ENCODE measurements around the gene OTOP2.

The OTOP2 gene

GRCh38 chr17:74930535-74931036, 6.5 kb downstream of the OTOP2 start:
- no peak for TF ChIP-seq CTCF (IDR thresholded peaks at IDR 0.05; ENCODE audit: insufficient read depth, missing control alignments)
- FAIRE-seq, result no peak
- no peak for DNase-seq (ENCODE audit: insufficient read length, low spot score)

- FAIRE-seq, result no peak
- no peak for DNase-seq (ENCODE audit: insufficient read length, low spot score)
- TF ChIP-seq CTCF (IDR thresholded peaks at IDR 0.05; ENCODE audit: insufficient read depth, missing control alignments), result no peak
Measured at GRCh38 chr17:74935048-74935447, 11.0 kb downstream of the OTOP2 start.

GRCh38 chr17:74935585-74936469, 11.8 kb downstream of the OTOP2 start, which contains the start of gene OTOP3:
OTOP3 (plus strand) TSS chr17:74935898; CDS start chr17:74935922, 24 bp downstream.
- FAIRE-seq (no peak), DNase-seq (ENCODE audit: insufficient read length, low spot score) (peak; percentile 96)
- TF ChIP-seq CTCF (IDR thresholded peaks at IDR 0.05; ENCODE audit: insufficient read depth, missing control alignments), result no peak

GRCh38 chr17:74936470-74936799, 12.4 kb downstream of the OTOP2 start:
- TF ChIP-seq CTCF (IDR thresholded peaks at IDR 0.05; ENCODE audit: insufficient read depth, missing control alignments), result no peak
- FAIRE-seq (no peak), DNase-seq (ENCODE audit: insufficient read length, low spot score) (no peak)

GRCh38 chr17:74937064-74938051, 13.3 kb downstream of the OTOP2 start:
- TF ChIP-seq CTCF (IDR thresholded peaks at IDR 0.05; ENCODE audit: insufficient read depth, missing control alignments), result no peak
- FAIRE-seq (no peak), DNase-seq (ENCODE audit: insufficient read length, low spot score) (no peak)

- FAIRE-seq, result no peak
- DNase-seq (ENCODE audit: insufficient read length, low spot score), result no peak
- TF ChIP-seq CTCF (IDR thresholded peaks at IDR 0.05; ENCODE audit: insufficient read depth, missing control alignments), result no peak
Measured at GRCh38 chr17:74938194-74938950, 14.3 kb downstream of the OTOP2 start.
